Omental fat pad (tissue), 4 donors: ENCODE measurements around the gene EP400. TPM values are rescaled to one million over a fixed set of nuclear protein-coding genes. Genes with fewer than 3 reads are reported as not detected.
A peak's percentile ranks its signal among the peaks of the same experiment; 100 is the strongest.

ENCODE experiments used
- ATAC-seq: fragments of 150-250 bp; one replicate; pipeline ENCODE4 v1.9.1; 2016; ENCODE audit warnings: mild to moderate bottlenecking, moderate library complexity; ENCODE audit not compliant: low FRiP score
- DNase-seq: peaks from one replicate; pipeline ENCODE4 v3.0.0-alpha.2; 2019; ENCODE audit warnings: low spot score
- total RNA-seq, 4 donors: library from RNA; depleted of rRNA; stranded (reverse); fragments of >200 nt; gene quantifications; one replicate each; pipeline ENCODE4 v1.1.0, GENCODE V29; 2016
- TF ChIP-seq, protein P1 (sequence below), 3 donors: fragments of 450-650 bp; IDR thresholded peaks; one replicate each; pipeline ENCODE4 v1.5.1; 2016 to 2017; ENCODE audit warnings: antibody characterized with exemption in 3 of 3, mild to moderate bottlenecking in 3 of 3, moderate library complexity in 2 of 3

Gene EP400
- 10 to 100 TPM; 16.1 to 34.2 (median 24.7) TPM for total RNA-seq

DNA sequence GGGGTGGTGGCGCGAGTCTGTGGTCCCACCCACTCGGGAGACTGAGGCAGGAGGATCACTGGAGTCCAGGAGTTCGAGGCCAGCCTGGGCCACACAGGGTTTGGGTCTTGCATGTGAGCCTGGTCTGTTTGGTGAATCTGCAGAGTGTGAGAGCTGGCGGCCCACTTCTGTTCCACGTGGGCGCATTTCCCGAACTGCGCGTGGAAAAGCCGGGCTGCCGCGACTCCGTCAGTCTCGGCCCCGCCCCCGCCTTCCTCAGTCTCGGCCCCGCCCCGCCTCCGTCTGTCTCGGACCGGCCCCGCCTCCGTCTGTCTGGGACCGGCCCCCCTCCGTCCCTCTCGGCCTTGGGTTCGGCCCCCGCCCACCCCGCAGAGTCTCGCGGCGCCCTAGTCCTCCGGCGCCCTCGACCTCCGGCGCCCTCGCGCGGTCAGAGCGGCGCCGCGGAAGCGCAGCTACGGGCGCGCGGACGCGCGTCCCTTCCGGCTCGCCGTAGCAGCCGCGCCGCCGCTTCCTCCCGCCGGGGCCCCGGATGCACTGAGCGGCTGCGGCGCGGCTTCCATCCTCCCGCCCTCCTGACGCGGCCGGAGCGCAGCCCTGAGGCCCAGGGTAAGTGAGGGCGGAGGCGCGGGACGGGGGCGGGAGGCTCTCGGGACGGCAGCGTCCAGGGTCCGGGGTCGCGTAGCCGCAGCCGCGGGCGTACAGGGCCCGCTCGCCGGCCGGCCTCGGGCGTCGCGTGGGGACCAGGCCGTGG lies at the start of gene EP400:
TSS of gene EP400 (plus strand) at position 512 of the 751 bp plus-strand sequence. CDS start 10,678 bp downstream, outside the sequence.
- TF ChIP-seq, protein P1, sequence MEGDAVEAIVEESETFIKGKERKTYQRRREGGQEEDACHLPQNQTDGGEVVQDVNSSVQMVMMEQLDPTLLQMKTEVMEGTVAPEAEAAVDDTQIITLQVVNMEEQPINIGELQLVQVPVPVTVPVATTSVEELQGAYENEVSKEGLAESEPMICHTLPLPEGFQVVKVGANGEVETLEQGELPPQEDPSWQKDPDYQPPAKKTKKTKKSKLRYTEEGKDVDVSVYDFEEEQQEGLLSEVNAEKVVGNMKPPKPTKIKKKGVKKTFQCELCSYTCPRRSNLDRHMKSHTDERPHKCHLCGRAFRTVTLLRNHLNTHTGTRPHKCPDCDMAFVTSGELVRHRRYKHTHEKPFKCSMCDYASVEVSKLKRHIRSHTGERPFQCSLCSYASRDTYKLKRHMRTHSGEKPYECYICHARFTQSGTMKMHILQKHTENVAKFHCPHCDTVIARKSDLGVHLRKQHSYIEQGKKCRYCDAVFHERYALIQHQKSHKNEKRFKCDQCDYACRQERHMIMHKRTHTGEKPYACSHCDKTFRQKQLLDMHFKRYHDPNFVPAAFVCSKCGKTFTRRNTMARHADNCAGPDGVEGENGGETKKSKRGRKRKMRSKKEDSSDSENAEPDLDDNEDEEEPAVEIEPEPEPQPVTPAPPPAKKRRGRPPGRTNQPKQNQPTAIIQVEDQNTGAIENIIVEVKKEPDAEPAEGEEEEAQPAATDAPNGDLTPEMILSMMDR (IDR thresholded peaks at IDR 0.05): no peak
- peak; percentile 98 for ATAC-seq

GRCh38 chr12:131900397-131900796 lies 49.3 kb upstream of the EP400 start:
- TF ChIP-seq, protein P1 (IDR thresholded peaks at IDR 0.05): no peak
- ATAC-seq (no peak), DNase-seq (no peak)

More for the DNA sequence above, at the start of gene EP400:
- peak; percentile 91 for DNase-seq

DNA sequence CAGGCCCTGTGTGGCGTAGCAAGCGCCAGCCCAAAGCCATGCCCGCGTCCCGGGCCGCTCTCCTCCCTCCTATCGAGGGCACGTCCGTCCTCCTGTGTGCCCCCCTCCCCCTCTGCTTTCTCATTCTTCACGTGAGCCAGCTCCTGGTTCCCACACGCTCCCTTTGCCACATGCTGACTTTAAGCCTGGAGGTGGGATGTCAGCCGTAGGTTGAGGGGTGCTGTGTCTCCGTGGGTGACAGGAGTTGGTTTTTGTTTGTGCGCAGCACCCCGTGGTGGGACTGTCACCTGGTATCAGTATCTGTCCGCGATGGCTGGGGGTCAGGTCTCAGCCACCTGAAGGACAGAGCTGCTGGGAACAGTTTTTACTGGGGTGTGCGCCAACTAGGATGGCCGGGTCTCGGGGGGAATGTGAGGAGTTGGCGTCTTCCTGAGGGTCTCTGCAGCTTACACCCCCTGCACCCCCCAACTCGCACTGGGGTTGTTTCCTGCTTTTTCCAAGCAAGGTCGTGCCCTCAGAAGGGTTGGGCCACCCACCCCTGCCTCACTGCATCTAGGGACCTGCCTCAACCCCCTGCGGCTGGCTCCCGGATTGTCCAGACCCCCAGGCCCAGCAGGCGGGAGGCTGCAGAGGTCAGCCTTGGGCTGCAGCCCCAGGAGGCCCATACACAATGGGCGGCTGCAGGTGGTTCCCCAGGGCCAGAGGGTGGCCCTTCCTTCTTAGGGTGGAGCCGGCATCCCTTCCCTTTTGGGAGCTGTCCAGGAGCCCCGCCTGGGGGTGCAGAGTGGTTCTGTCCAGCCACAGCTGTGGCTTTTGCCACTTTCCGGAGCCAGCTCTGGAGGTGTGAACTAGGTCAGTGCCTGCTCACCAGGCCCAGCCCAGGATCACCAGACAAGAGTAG lies 48.1 kb upstream of the EP400 start:
- DNase-seq (no peak), ATAC-seq (peak; percentile 8)
- TF ChIP-seq, protein P1 (IDR thresholded peaks at IDR 0.05): no peak

DNA sequence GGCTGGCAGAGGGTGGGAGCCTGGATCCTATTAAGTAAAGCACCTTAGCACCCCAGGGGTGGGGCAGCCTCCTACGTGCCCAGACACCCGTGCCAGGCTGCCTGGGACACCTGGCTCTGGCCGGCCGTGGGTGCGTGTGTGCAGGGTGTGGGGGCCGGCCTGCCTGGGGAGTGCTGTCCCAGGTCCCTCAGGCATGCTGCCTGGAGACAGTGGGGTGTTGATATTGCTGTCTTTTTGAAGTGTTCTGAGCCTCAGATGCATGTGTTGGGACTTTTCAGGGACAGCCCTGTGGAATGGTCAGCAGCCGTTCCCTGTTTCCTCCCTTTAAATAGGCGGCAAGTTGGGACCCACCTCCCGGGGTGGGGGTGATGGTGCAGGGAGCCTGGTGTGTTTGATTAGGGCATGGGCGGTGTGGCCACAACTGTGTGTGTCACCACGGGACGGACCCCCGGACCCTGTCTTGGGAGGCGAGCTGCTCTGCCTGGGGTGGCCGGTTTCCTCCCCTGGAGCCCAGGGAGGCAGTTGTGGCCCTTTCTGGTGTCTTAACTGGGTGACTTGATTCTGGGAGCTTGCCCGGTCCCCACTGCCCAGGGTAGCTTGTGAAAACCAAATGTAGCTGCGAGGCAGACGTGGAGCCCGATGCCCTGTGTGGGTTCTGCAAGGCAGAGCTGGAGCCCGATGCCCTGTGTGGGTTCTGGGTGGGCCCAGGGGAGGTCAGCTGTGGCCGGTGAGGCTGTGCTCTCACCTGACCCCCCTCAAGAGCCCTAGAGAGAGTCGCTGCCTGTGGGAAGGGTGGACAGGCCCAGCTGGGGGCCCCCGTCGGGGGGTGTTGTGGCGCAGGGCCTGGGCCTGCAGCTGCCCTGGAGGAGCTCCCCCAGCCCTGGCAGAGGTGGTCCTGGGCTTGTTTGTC lies 47.2 kb upstream of the EP400 start:
- no peak for DNase-seq
- TF ChIP-seq, protein P1 (IDR thresholded peaks at IDR 0.05): no peak
- ATAC-seq: peak; percentile 13

- no peak for DNase-seq
- TF ChIP-seq, protein P1 (IDR thresholded peaks at IDR 0.05): no peak
- no peak for ATAC-seq
Measured at GRCh38 chr12:131903270-131904255, 46.2 kb upstream of the EP400 start.
